Subcutaneous abdominal adipose tissue (tissue), 5 donors: ENCODE results near the gene SYK.
"Not testable (repeated sequence)": the region's sequence is repeated elsewhere in the genome, so short reads cannot be mapped to it uniquely, and the experiment has no call there.

Experiments used
- H3K27ac ChIP-seq: one replicate; pipeline ENCODE4 v1.7.0; 2013; ENCODE audit warnings: low read depth, mild to moderate bottlenecking, inconsistent platforms, low read length, moderate library complexity
- H3K27me3 ChIP-seq, 5 donors: one replicate each; pipeline ENCODE4 v1.7.0; 2013; ENCODE audit warnings: low read length in 5 of 5, inconsistent platforms in 1 of 5; ENCODE audit not compliant: control insufficient read depth in 5 of 5, insufficient read depth in 4 of 5
- H3K36me3 ChIP-seq, 5 donors: one replicate each; pipeline ENCODE4 v1.7.0; 2013; ENCODE audit warnings: low read length in 5 of 5; ENCODE audit not compliant: control insufficient read depth in 5 of 5, insufficient read depth in 5 of 5
- H3K4me1 ChIP-seq, 5 donors: one replicate each; pipeline ENCODE4 v1.7.0; 2013; ENCODE audit warnings: low read length in 5 of 5, mild to moderate bottlenecking in 3 of 5, moderate library complexity in 1 of 5; ENCODE audit not compliant: control insufficient read depth in 5 of 5, insufficient read depth in 5 of 5
- H3K4me3 ChIP-seq, 5 donors: one replicate each; pipeline ENCODE4 v1.7.0; 2013; ENCODE audit warnings: low read length in 5 of 5, low read depth in 1 of 5
- H3K9ac ChIP-seq, 5 donors: one replicate each; pipeline ENCODE4 v1.7.0; 2013; ENCODE audit warnings: low read length in 5 of 5, mild to moderate bottlenecking in 4 of 5, moderate library complexity in 3 of 5
- H3K9me3 ChIP-seq, 5 donors: one replicate each; pipeline ENCODE4 v1.7.0; 2013; ENCODE audit warnings: low read length in 5 of 5; ENCODE audit not compliant: control insufficient read depth in 5 of 5
- donor health status: healthy.
- donor health status: healthy.
- donor health status: healthy.
- donor health status: healthy.
- donor health status: healthy.

Gene SYK

DNA sequence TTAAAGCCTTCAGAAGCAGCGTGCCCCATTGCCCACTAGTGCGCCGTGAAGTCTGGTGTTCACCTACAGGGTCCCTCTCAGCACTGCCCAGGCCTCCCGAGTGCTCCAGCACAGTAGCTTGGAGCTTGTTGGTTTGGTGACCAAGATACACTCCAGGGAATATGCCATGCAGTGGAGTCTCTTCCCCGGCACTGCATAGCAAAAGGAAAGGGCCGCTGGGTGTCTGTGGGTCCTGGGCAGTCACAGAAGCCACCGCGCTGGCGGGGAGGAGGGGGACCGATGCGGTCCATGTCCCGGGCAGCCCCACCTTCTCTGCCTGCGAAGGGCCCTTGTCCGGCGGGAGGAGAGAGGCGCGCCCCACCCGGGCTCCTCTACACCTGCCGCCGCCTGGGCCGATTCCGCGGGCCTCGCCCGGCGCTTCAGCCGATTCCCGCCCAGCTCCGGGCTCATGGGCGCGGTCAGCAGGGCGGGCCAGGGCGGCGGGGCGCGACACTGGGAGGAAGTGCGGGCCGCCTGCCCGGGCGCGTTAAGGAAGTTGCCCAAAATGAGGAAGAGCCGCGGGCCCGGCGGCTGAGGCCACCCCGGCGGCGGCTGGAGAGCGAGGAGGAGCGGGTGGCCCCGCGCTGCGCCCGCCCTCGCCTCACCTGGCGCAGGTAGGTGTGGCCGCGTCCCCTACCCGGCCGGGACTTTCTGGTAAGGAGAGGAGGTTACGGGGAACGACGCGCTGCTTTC lies at the start of gene SYK:
Gene SYK, plus strand, starts transcription at position 579 of the 732 bp plus-strand sequence. CDS start 42,080 bp downstream, outside the sequence.
- H3K9me3 ChIP-seq, result no peaks in the 10 kb centered on the region
- peaks cover 5 to 25% (median 11%) of the 10 kb centered on the region in 5 donors for H3K27me3 ChIP-seq
- no peaks in the 10 kb centered on the region for H3K36me3 ChIP-seq
- peak within 1 kb of the TSS; percentile 38 to 64 (median 48) for H3K4me3 ChIP-seq
- H3K9ac ChIP-seq, result peak within 1 kb of the TSS in 3 of 5 donors; percentile 20 to 56 (median 54)
- no peak within 1 kb of the TSS for H3K27ac ChIP-seq
- H3K4me1 ChIP-seq, result peaks cover 0 to 16% (median 11%) of the 10 kb centered on the region in 5 donors

GRCh38 chr9:90755514-90756371 lies 45.9 kb upstream of the SYK start:
- H3K4me3 ChIP-seq, H3K27ac ChIP-seq, H3K9ac ChIP-seq, H3K9me3 ChIP-seq, H3K36me3 ChIP-seq, H3K4me1 ChIP-seq, H3K27me3 ChIP-seq: not testable (repeated sequence)

DNA sequence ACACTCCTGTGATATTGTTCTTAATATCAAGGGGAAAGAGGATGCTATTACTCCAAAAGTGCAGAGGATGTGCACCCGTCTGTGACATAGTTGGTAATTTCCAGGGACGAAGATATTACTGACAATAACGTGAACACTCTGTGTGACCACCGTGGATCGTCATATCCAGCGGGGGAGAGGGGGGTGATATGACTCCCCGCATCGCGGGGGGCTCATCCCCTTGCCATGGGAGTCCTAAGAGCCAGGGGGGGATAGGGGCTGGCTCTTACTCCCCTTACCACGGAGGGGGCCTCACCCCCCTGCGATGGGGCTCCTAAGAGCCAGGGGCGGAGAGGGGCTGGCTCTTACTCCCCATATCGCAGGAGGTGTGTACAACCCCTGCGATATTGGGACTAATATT lies 41.0 kb upstream of the SYK start:
- not testable (repeated sequence) for H3K27ac ChIP-seq, H3K9me3 ChIP-seq, H3K4me1 ChIP-seq, H3K36me3 ChIP-seq, H3K27me3 ChIP-seq, H3K9ac ChIP-seq, H3K4me3 ChIP-seq

GRCh38 chr9:90766731-90767130 lies 34.9 kb upstream of the SYK start:
- H3K9me3 ChIP-seq, result peaks cover 0 to 11% (median 6%) of the 10 kb centered on the region in 5 donors
- peaks cover 0 to 2% (median 0%) of the 10 kb centered on the region in 5 donors for H3K27me3 ChIP-seq
- no peak overlapping the region for H3K4me3 ChIP-seq
- no peak overlapping the region for H3K9ac ChIP-seq
- peaks cover 0 to 3% (median 0%) of the 10 kb centered on the region in 5 donors for H3K4me1 ChIP-seq
- no peak overlapping the region for H3K27ac ChIP-seq
- no peaks in the 10 kb centered on the region for H3K36me3 ChIP-seq

- Histone ChIP-seq H3K4me3 (no peak overlapping the region), H3K27me3 (peaks cover 0 to 2% (median 0%) of the 10 kb centered on the region in 5 donors), H3K9me3 (peaks cover 0 to 11% (median 6%) of the 10 kb centered on the region in 5 donors), H3K36me3 (no peaks in the 10 kb centered on the region), H3K4me1 (peaks cover 0 to 3% (median 0%) of the 10 kb centered on the region in 5 donors), H3K9ac (no peak overlapping the region), H3K27ac (no peak overlapping the region)
Observed at GRCh38 chr9:90767523-90768100, 34.0 kb upstream of the SYK start.

DNA sequence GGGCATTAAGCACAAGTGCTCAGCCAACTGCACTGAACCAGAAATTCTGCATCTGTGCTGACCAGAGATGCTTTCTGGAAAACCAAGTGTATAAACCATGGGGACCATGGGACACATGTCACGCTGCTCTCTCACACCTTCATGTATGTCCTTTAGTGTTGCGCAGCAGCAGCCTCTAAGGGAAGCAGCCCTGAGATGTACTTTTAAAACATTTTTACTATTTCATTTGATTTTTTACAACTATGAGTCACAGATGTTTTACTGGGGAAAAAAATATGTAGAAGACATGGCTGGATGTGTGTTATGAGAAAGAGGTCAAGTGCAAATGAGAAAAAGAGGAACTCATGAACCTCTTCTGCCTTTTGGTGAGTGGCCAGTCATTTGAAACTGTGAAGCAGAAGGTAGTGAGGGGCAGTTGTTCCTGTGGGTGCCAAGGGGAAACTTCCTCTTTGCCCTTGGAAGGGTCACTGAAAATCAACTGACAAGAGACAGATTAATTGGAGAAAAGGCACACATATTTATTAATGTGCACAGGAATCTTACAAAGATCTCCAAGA lies 31.4 kb upstream of the SYK start:
- Histone ChIP-seq H3K4me1 (peaks cover 0 to 3% (median 0%) of the 10 kb centered on the region in 5 donors), H3K27ac (no peak overlapping the region), H3K9ac (no peak overlapping the region), H3K36me3 (no peaks in the 10 kb centered on the region), H3K4me3 (no peak overlapping the region), H3K9me3 (peaks cover 0 to 11% (median 6%) of the 10 kb centered on the region in 5 donors), H3K27me3 (peaks cover 0 to 2% (median 0%) of the 10 kb centered on the region in 5 donors)

- peaks cover 0 to 5% (median 0%) of the 10 kb centered on the region in 5 donors for H3K27me3 ChIP-seq
Observed at GRCh38 chr9:90770927-90771326, 30.7 kb upstream of the SYK start.

GRCh38 chr9:90772386-90772785 lies 29.2 kb upstream of the SYK start:
- H3K9me3 ChIP-seq, result peaks cover 0 to 8% (median 5%) of the 10 kb centered on the region in 5 donors
- H3K9ac ChIP-seq, result no peak overlapping the region
- H3K4me3 ChIP-seq, result no peak overlapping the region
- peaks cover 0 to 5% (median 0%) of the 10 kb centered on the region in 5 donors for H3K27me3 ChIP-seq
- H3K27ac ChIP-seq, result no peak overlapping the region
- H3K4me1 ChIP-seq, result peaks cover 0 to 3% (median 0%) of the 10 kb centered on the region in 5 donors
- no peaks in the 10 kb centered on the region for H3K36me3 ChIP-seq

More at GRCh38 chr9:90770927-90771326, 30.7 kb upstream of the SYK start:
- H3K27ac ChIP-seq, result no peak overlapping the region
- no peak overlapping the region for H3K4me3 ChIP-seq
- peaks cover 0 to 11% (median 6%) of the 10 kb centered on the region in 5 donors for H3K9me3 ChIP-seq
- no peak overlapping the region for H3K9ac ChIP-seq
- H3K36me3 ChIP-seq, result no peaks in the 10 kb centered on the region
- peaks cover 0 to 3% (median 0%) of the 10 kb centered on the region in 5 donors for H3K4me1 ChIP-seq

- no peak overlapping the region for H3K27ac ChIP-seq
- no peak overlapping the region for H3K9ac ChIP-seq
Observed at GRCh38 chr9:90773617-90774016, 28.0 kb upstream of the SYK start.

More at GRCh38 chr9:90773617-90774016, 28.0 kb upstream of the SYK start:
- peaks cover 0 to 5% (median 0%) of the 10 kb centered on the region in 5 donors for H3K27me3 ChIP-seq
- H3K4me1 ChIP-seq, result peaks cover 0 to 3% (median 0%) of the 10 kb centered on the region in 5 donors
- no peak overlapping the region for H3K4me3 ChIP-seq
- peaks cover 0 to 2% (median 0%) of the 10 kb centered on the region in 5 donors for H3K9me3 ChIP-seq
- no peaks in the 10 kb centered on the region for H3K36me3 ChIP-seq
